Smooth muscle cell of the coronary artery (primary cell): Measurements from ENCODE around the gene MTA2. TPM values are rescaled to one million over a fixed set of nuclear protein-coding genes. Genes with fewer than 3 reads are reported as not detected.

Experiments
- total RNA-seq: library from RNA; depleted of rRNA; stranded (reverse); fragments of >200 nt; gene quantifications from 2 replicates; pipeline ENCODE4 v1.2.3, GENCODE V29; 2014; ENCODE audit warnings: low replicate concordance

Gene MTA2
- 79.0 and 124 TPM in 2 replicates for total RNA-seq

DNA sequence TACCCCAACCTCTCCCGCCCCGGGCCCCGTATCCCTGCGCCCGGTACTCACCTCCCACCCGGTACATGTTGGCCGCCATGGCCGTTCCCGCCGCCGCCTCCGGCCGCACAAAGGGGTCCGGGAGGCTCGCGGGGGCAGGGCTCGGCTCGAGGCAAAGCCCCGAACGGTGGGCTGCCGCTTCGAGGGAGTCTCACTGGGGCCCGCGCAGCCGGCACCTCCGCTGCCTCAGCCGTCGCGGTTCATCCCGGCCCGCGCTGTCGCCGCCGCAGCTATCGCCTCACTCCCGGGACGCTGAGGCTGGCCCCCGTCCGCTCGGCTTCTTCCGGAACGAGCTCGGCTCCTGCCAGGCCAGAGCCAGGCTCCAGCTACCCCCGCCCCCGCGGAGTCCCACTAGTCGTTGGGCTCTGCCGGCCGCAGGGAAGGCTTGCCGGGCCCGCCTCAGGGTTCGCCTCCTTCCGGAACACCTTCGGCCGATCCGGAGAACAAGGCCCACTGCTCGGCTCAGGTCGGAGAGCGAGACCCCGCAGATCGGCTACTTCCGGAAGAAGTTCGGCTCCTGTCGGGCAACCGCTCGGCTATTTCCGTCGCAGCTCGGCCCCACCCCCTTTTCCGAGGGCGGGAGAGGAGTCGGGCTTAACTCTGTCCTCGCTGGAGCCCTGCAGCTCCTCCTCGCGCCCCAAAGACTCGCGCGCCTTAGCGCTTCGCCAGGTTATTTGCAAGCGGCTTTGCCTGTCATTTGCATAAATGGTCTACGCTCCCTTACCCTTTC lies at the start of gene MTA2:
Gene MTA2, minus strand, starts transcription at position 494 of the 769 bp plus-strand sequence. Its CDS starts 415 bp downstream, at position 79.

DNA sequence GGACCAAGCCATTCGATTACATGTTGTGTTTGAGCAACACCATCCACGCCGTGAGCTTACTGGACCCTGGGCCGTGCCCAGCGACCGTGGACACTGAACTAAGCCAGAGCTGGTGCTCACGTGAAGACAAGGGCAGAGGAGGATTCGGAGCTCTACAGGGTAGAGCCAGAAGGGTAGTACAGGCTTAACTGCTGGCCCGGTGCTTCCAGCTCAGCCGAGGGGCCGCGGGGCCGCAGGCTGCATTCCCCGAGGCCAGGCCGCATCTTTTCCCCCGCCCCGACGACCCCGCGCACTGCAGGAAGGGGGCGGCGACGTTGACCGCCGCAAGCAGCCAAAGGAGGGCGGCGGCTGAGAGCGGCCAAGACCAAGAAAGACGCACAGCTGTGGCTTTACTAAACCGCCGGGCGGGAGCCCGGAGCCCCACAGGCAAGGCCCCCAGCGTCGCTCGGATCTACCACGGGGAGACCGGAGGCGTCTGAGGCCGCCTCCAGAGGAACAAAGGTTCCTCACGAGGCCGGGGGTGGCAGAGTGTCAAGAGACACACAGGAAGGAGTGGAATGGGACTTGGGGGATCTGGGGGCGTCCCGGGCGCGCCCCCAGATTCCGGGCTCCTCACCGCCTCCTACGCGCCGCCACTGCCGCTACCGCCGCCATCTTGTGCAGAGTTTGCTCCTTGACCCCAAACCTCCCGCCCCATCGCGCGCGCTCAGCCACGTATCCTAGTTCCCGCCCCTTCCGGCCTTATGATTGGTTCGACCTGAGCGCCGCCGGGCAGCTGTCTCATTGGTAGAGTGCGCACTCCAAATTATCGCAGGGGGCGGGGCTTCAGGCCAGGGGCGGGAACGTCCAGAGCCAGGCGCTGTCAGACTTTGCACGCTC lies 44.5 kb upstream of the MTA2 start, which contains the start of gene GANAB:
Gene GANAB, minus strand, starts transcription at position 668 of the 879 bp plus-strand sequence. Its CDS starts 14 bp downstream, at position 654.

DNA sequence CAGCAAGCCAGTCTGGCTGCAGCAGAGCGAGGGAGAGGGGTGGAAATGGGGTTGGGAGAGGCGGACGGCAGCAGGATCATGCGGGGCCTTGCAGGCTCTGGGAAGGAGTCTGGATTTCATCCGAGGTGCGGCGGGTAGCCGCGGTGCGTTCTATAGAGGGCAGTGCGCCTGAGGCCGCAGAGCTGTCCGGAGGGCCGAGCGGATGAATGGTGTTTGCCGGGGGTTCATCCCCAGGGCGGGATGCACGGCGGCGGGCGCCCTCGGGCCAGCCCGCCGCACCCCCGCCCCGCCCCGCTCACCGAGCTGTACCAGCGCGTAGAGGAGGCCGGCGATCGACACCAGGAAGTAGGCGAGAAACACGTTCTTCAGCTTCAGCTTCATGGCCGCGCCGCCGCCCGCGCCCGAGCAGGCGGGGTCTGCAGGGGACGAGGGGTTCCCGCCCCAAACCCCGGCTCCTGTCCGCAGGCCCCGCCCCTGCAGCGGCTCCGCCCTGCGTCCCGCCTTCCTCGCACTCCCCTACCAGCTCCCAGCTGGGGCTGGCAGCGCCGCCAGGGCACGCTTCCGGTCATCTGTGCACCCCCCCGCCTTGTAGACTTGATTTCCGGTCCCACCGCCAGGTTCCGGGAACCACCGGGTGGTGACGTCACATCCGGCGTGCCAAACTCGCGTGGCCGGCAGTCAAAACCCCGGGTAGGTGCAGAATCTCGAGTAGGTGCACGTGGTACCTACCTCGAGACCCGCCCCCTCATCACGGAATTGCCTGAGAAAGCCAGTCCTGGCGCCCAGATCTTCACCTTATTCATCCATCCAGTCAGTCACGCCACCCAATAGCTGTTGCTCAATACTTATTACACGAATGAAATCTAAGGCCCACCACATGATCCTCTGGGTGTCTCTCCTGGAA lies 20.2 kb upstream of the MTA2 start, which contains the start of gene B3GAT3:
Gene B3GAT3, minus strand, starts transcription at position 420 of the 904 bp plus-strand sequence. Its CDS starts 39 bp downstream, at position 381.

DNA sequence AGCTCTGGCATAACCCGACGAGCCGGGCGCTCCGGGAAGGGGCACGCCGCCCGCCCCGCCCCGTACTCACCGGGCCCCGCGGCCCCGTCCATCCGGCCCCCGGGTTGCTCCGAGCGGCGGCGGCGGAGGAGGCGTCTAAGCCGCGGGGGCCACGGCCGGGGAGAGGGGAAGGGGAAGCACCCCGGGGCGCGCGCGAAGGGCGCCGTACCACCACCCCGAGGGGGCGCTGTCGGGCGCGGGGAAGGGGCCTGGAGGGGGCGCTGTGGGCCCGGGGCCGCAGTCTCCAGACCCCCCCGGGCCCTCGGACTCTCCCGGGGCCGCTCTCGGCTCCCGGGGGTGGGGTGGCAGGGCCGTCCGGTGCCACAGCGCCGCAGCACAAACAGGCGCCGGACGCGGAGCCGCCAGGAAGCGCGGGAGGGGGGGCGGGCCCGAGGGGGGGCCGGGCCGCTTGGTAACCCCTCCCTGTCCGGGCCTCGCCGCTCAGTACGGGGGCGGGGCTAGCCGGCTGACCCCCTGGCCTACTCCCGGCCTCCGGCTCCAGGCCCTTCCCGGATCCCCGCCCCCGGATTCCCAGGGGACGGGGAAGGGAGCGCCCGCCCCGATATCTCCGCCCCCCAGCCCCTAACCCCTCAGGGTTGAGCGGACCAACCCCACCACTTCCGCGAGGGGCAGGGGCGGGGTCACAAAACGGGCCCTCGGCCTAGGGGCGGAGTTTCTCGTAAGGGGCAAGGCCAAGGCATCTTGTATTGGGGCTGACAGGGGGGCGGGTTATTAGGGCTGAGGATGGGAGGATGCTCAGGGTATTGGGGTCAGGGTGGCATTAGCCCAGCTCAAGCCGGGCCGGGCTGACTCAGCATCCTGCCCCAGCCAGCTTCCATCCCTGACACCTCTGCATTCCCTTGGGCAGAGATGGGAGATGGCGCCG lies 11.0 kb upstream of the MTA2 start, which contains the start of the genes EML3 and ROM1:
Gene EML3, minus strand, starts transcription at position 410 of the 925 bp plus-strand sequence. Its CDS starts 318 bp downstream, at position 92.
Gene ROM1, plus strand, starts transcription at position 892 of the 925 bp plus-strand sequence. Its CDS starts 25 bp downstream, at position 917.

DNA sequence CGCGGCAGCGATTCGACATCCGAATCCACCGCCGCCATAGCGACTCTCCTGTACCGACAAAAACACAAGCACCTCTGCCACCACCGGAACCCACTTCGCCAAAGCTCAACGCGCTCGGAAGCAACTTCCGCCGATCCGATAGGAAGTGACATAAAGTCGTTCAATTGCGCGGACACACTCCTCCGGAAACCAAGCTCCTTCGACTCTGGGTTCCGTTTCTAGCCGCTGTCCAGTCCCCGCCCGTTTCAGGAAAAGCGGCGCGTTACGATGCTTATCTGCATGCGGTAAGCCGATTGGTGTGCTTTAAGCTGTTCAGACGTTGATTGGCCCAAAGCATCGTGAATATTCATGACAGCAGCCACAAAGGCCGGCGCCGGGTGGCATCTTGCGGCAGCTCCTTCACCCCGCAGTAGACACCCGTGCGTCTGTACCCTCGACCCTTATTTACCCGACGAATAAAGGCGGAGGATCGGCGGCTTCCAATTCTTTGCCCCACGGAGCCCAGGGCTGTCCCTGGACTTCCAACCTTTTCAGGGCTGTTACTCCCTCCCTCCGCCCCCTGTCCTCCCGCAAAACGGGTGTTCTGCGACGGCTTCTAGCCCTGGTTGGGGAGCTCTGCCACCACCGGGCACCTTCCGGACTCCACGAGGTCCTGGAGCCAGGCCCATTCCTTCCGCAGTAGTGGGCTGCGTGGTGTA lies 10.1 kb downstream of the MTA2 start, which contains the start of gene TUT1:
Gene TUT1, minus strand, starts transcription at position 76 of the 698 bp plus-strand sequence. Its CDS starts 38 bp downstream, at position 38.

DNA sequence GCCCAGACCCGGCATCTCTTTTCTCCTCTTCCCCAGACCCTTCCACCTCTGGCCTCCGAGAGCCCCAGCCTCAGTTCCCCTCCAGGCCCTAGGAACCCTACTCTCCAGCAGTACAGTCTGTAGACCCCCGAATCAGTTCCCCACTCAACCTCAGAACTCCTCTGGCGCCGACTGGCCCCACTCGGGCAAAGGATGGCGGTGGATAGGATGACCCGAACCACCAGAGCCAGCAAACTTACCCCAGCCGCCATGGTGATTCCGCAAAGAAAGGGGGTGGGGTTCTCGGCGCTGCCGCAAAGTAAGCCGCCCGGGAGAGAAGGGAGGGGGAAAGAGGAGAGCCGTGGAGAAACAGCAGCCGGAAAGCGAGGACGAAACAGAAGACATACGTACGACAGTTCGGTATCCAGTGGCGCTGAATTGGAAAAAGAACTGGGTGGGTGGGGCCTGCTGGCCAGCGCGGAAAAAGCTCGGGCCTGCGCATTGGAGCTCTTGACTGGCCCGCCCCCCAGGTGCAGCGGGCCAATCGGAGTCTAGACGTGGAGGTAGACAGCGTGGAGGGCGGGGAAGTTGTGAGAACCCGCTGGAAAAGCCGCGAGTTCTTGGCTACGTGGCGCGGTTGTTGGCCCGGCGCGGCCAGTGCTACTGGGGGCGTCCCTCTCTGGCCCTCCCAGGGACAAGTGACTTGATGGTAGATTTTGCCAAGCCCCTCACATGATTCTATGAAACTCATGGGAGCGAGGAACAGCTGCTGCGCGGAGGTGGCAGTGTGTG lies 27.9 kb downstream of the MTA2 start, which contains the start of gene EEF1G:
Gene EEF1G, minus strand, starts transcription at position 300 of the 771 bp plus-strand sequence. Its CDS starts 49 bp downstream, at position 251.

DNA sequence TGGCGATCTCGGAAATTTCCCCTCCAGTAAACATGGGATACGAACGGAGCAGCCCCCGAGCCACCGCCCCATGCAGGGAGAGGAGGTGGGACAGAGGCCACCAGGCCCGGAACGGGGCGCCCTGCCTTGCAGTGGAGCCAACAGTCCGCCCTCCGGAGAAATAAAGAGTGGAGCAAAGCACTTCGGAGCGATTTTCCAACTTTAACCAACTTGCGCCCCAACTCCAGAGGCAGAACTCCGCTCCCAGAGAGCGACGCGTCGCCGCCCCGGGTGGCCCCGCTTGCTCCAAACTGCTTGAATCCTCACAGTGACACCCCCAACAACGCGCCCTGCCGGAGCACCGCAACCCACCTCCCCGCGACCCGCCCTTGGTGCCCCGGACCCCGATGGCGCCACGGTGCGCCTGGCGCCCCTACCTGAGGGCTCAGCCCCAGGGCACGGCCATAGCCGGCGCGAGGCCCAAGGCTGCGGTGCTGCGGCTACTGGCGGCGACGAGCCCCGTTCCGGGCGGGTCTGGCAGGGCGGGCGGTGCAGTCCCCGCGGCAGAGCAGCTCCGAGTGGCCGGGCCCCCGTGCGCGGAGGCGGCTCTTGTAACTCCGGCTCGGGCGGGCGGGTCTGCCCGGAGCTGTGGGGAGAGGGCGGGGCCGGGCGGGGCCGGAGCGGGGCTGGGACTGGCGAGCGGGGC lies 55.3 kb downstream of the MTA2 start, which contains the start of gene AHNAK:
Gene AHNAK, minus strand, starts transcription at position 563 of the 685 bp plus-strand sequence. CDS start 10,708 bp downstream, outside the sequence.

Other genes with a start within 250 kb of the MTA2 start
- not detected in 2 replicates for gene SCGB1A1, start 182.8 kb downstream of the MTA2 start, total RNA-seq
- 257 and 396 TPM in 2 replicates for gene AHNAK, start 55.1 kb downstream of the MTA2 start, total RNA-seq
- 1,294 and 1,609 TPM in 2 replicates for gene EEF1G, start 28.0 kb downstream of the MTA2 start, total RNA-seq
- gene TUT1, start 10.3 kb downstream of the MTA2 start, total RNA-seq: 5.4 and 6.5 TPM in 2 replicates
- gene EML3, start 10.9 kb upstream of the MTA2 start, total RNA-seq: 10.3 and 20.2 TPM in 2 replicates
- gene ROM1, start 11.4 kb upstream of the MTA2 start, total RNA-seq: 6.7 and 8.4 TPM in 2 replicates
- gene B3GAT3, start 20.1 kb upstream of the MTA2 start, total RNA-seq: 17.2 and 20.3 TPM in 2 replicates
- 211 and 260 TPM in 2 replicates for gene GANAB, start 44.7 kb upstream of the MTA2 start, total RNA-seq
- gene INTS5, start 51.4 kb upstream of the MTA2 start, total RNA-seq: 12.4 and 15.0 TPM in 2 replicates
- 7.3 and 54.1 TPM in 2 replicates for gene C11orf98, start 63.3 kb upstream of the MTA2 start, total RNA-seq
- gene CSKMT, start 63.4 kb upstream of the MTA2 start, total RNA-seq: 7.4 TPM in 2 replicates
- gene UQCC3, start 69.8 kb upstream of the MTA2 start, total RNA-seq: 12.1 and 14.4 TPM in 2 replicates
- 0.82 and 2.4 TPM in 2 replicates for gene LBHD1, start 70.4 kb upstream of the MTA2 start, total RNA-seq
- gene UBXN1, start 77.2 kb upstream of the MTA2 start, total RNA-seq: 154 and 462 TPM in 2 replicates
- gene LRRN4CL, start 87.7 kb upstream of the MTA2 start, total RNA-seq: 0.45 and 17.7 TPM in 2 replicates
- gene BSCL2, start 105.6 kb upstream of the MTA2 start, total RNA-seq: 34.7 and 65.3 TPM in 2 replicates
- not detected in 2 replicates for gene GNG3, start 105.8 kb upstream of the MTA2 start, total RNA-seq
- gene HNRNPUL2, start 125.6 kb upstream of the MTA2 start, total RNA-seq: 7.5 and 8.9 TPM in 2 replicates
- 33.1 and 39.7 TPM in 2 replicates for gene TTC9C, start 126.6 kb upstream of the MTA2 start, total RNA-seq
- 8.0 and 9.4 TPM in 2 replicates for gene ZBTB3, start 152.3 kb upstream of the MTA2 start, total RNA-seq
- gene POLR2G, start 159.7 kb upstream of the MTA2 start, total RNA-seq: 93.8 and 114 TPM in 2 replicates
- 13.2 and 27.4 TPM in 2 replicates for gene TAF6L, start 169.5 kb upstream of the MTA2 start, total RNA-seq
- gene TMEM179B, start 185.5 kb upstream of the MTA2 start, total RNA-seq: 19.2 and 22.9 TPM in 2 replicates
- 4.6 and 14.6 TPM in 2 replicates for gene TMEM223, start 190.1 kb upstream of the MTA2 start, total RNA-seq
- gene NXF1, start 203.6 kb upstream of the MTA2 start, total RNA-seq: 12.1 and 24.9 TPM in 2 replicates
- gene STX5, start 230.2 kb upstream of the MTA2 start, total RNA-seq: 45.7 and 50.7 TPM in 2 replicates
- not detected in 2 replicates for gene TEX54, start 231.0 kb upstream of the MTA2 start, total RNA-seq
- 57.8 and 63.7 TPM in 2 replicates for gene WDR74, start 237.7 kb upstream of the MTA2 start, total RNA-seq